HCT116 (cell line): ENCODE results near the gene CHRND. TPM values are rescaled to one million over a fixed set of nuclear protein-coding genes. Genes with fewer than 3 reads are reported as not detected.

Experiments used
- ATAC-seq: fragments of 200-7000 bp; cut with Tn5 transposase; 2 replicates; pipeline ENCODE4 v1.9.1; 2020; ENCODE audit warnings: mild to moderate bottlenecking, moderate library complexity
- BruUV-seq: library from RNA; stranded (reverse); fragments of 400-500 nt; replicated peaks from 2 replicates; lab custom pipeline; 2021; lab: Mats Ljungman, UMichigan
- CTCF ChIA-PET: fragments of 300-600 bp; sonication (Branson Sonifier 250); formaldehyde crosslinking; loops from one replicate; lab custom pipeline; 2021; ENCODE audit warnings: antibody characterized with exemption; lab: Charles Lee
- POLR2A ChIA-PET: fragments of 300-600, 350-600 bp; sonication (Branson Sonifier 250); formaldehyde crosslinking; loops from one replicate; lab custom pipeline; 2021; ENCODE audit warnings: antibody characterized with exemption; lab: Charles Lee
- RAD21 ChIA-PET, 2 experiments: fragments of 300-600 bp; sonication (Branson Sonifier 250); formaldehyde crosslinking; loops; one replicate each; lab custom pipeline; 2023; ENCODE audit warnings: low total read pairs in 2 of 2; ENCODE audit not compliant: uncharacterized antibody in 2 of 2, unreplicated experiment in 2 of 2, low non-redundant PET in 1 of 2; lab: Charles Lee
- DNase-seq: peaks from one replicate; pipeline ENCODE4 v3.0.0-alpha.2; 2010; ENCODE audit warnings: low read depth, low spot score
- H2AFZ ChIP-seq: fragments of 200-600 bp; shearing (Covaris generic), sonication (generic); 2 replicates; pipeline ENCODE4 v1.6.1; 2017; ENCODE audit warnings: low read depth, mixed run types, mixed read lengths, antibody characterized with exemption, low read length; ENCODE audit not compliant: poor library complexity, severe bottlenecking
- H3K27ac ChIP-seq: 2 replicates; pipeline ENCODE4 v1.5.1; 2012; ENCODE audit warnings: low read depth, low read length
- H3K27me3 ChIP-seq: fragments of 200-600 bp; sonication (generic); 2 replicates; pipeline ENCODE4 v1.6.1; 2016; ENCODE audit warnings: mixed run types, low read length, mixed read lengths; ENCODE audit not compliant: insufficient read depth
- H3K36me3 ChIP-seq, 2 experiments: fragments of 200-500 bp in 1 of 2; fragments of 200-600 bp in 1 of 2; sonication (Bioruptor generic) in 1 of 2; sonication (generic) in 1 of 2; 2 replicates each; pipeline versions ENCODE4 v1.5.1 to v1.6.1; 2014 to 2016; ENCODE audit warnings: low read length in 2 of 2, inconsistent platforms in 1 of 2, mixed read lengths in 1 of 2, mixed run types in 1 of 2; ENCODE audit not compliant: insufficient read depth in 2 of 2, control insufficient read depth in 1 of 2
- H3K4me1 ChIP-seq, 2 experiments: fragments of 200-600 bp in 1 of 2; sonication (generic) in 1 of 2; 2 replicates each; pipeline versions ENCODE4 v1.5.1 to v1.6.1; 2012 to 2017; ENCODE audit warnings: low read length in 2 of 2, inconsistent platforms in 1 of 2, mild to moderate bottlenecking in 1 of 2, mixed read lengths in 1 of 2, mixed run types in 1 of 2, moderate library complexity in 1 of 2; ENCODE audit not compliant: insufficient read depth in 2 of 2, control insufficient read depth in 1 of 2
- H3K4me2 ChIP-seq: fragments of 200-600 bp; sonication (generic); 2 replicates; pipeline ENCODE4 v1.6.1; 2017; ENCODE audit warnings: mixed run types, low read length, mixed read lengths
- H3K4me3 ChIP-seq, 2 experiments: fragments of 200-600 bp in 1 of 2; sonication (generic) in 1 of 2; replicated peaks in 1 of 2; 2 replicates each; pipeline ENCODE4 v1.5.1; 2011 to 2016; ENCODE audit warnings: low read length in 2 of 2, control low read depth in 1 of 2, low read depth in 1 of 2, mild to moderate bottlenecking in 1 of 2, mixed read lengths in 1 of 2, mixed run types in 1 of 2
- H3K79me2 ChIP-seq: fragments of 200-600 bp; sonication (generic); 2 replicates; pipeline ENCODE4 v1.6.1; 2017; ENCODE audit warnings: mild to moderate bottlenecking, mixed run types, low read length, moderate library complexity, mixed read lengths; ENCODE audit not compliant: insufficient read depth
- H3K9ac ChIP-seq: fragments of 200-600 bp; sonication (generic); 2 replicates; pipeline ENCODE4 v1.6.1; 2016; ENCODE audit warnings: low read length, mixed read lengths
- H3K9me2 ChIP-seq: fragments of 200-600 bp; sonication (generic), shearing (Covaris generic); 2 replicates; pipeline ENCODE4 v1.6.1; 2017; ENCODE audit warnings: mixed run types, mild to moderate bottlenecking, moderate library complexity; ENCODE audit not compliant: insufficient read depth
- H3K9me3 ChIP-seq, 2 experiments: fragments of 200-500 bp in 1 of 2; fragments of 200-600 bp in 1 of 2; sonication (Bioruptor generic) in 1 of 2; sonication (generic) in 1 of 2; 2 replicates each; pipeline ENCODE4 v1.6.1; 2014 to 2017; ENCODE audit warnings: low read length in 2 of 2, mixed read lengths in 2 of 2, inconsistent platforms in 1 of 2, low read depth in 1 of 2, mild to moderate bottlenecking in 1 of 2, mixed run types in 1 of 2, moderate library complexity in 1 of 2; ENCODE audit not compliant: control insufficient read depth in 1 of 2, insufficient read depth in 1 of 2
- H4K20me1 ChIP-seq: fragments of 200-600 bp; sonication (generic), shearing (Covaris generic); 2 replicates; pipeline ENCODE4 v1.6.1; 2017; ENCODE audit warnings: mixed run types, mild to moderate bottlenecking, moderate library complexity; ENCODE audit not compliant: insufficient read depth
- JUND ChIP-seq: IDR thresholded peaks from 2 replicates; pipeline ENCODE4 v1.6.1; 2012
- intact Hi-C: fragments of 100-400 bp; cut with micrococcal nuclease; formaldehyde crosslinking; loops from 2 replicates; pipeline ENCODE4 v1.10.0; 2022
- total RNA-seq: library from RNA; stranded (reverse); gene quantifications from one replicate; pipeline ENCODE4 v1.2.1, GENCODE V29; 2021; ENCODE audit not compliant: unreplicated experiment
- TF ChIP-seq, protein P1 (sequence below): IDR thresholded peaks from 2 replicates; pipeline ENCODE4 v1.6.1; 2011; ENCODE audit warnings: mild to moderate bottlenecking, low read length, moderate library complexity; ENCODE audit not compliant: insufficient replicate concordance; ENCODE audit errors: extremely low read depth
- TF ChIP-seq, protein P2 (sequence below), 3 experiments: fragments of 200-600 bp in 1 of 3; sonication (generic) in 1 of 3; IDR thresholded peaks in 2 of 3; conservative IDR thresholded peaks in 1 of 3; 2 replicates each; pipeline ENCODE4 v1.5.1; 2012 to 2017; ENCODE audit warnings: low read depth in 2 of 3, low read length in 2 of 3, antibody characterized with exemption in 1 of 3, borderline replicate concordance in 1 of 3, control low read depth in 1 of 3, mild to moderate bottlenecking in 1 of 3, mixed read lengths in 1 of 3, mixed run types in 1 of 3, moderate library complexity in 1 of 3; ENCODE audit not compliant: insufficient read depth in 1 of 3

The CHRND gene
- total RNA-seq, 1 experiment from 2014 or later = not detected

DNA sequence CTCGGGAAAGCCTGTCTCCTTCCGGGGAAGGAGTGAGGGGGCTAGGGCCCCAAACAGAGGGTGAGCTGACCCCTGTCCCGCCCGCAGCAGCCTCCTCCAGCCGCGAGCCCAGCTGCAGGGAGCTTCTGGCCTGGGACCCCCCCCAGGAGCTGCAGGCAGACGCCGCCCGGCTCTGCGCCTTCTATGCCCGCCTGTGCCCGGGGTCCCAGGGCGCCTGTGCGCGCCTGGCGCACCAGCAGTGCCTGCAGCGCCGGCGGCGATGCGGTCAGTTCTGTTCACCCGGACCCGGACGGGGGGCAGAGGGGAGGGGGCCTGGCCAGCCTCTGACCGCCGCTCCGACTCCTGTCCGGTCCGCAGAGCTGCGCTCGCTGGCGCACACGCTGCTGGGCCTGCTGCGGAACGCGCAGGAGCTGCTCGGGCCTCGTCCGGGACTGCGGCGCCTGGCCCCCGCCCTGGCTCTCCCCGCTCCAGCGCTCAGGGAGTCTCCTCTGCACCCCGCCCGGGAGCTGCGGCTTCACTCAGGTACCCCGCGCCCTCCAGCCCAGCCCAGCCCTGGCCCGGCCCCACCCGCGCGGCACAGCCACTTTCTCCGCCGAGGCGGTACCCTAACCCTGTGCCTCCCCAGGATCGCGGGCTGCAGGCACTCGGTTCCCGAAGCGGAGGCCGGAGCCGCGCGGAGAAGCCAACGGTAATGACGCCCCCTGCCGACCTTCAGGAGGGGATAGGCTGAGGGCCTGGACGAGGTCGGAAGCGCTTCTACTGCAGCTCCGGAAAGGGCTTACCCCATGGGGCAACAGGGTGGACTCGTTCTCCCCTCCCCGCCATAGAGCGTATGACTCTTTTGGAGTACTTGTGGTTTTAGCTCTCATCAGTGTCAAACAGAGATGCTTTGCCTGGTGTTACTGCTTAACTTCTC, 2.0 kb upstream of the CHRND start:
- intact Hi-C loops = loop anchor here (10.0 kb wide), 1 partner anchor 179 kb away; no protein-coding TSS in a partner anchor
- Histone ChIP-seq H4K20me1 (no peaks in the 10 kb centered on the region), H3K36me3 (no peaks in the 10 kb centered on the region), H3K9ac (no peak overlapping the region), H2AFZ (no peak overlapping the region), H3K27ac (no peak overlapping the region), H3K4me2 (peak overlapping the region; percentile 56), H3K27me3 (no peaks in the 10 kb centered on the region), H3K4me1 (peaks cover 0 to 6% of the 10 kb centered on the region in 2 experiments; a peak in 1 of 4 replicates), H3K9me2 (no peaks in the 10 kb centered on the region), H3K4me3 (0 out of 4 replicates have a peak overlapping the region, but pooled peaks have one; percentile 9 to 16), H3K79me2 (no peaks in the 10 kb centered on the region), H3K9me3 (no peaks in the 10 kb centered on the region)
- ATAC-seq (peak; percentile 65), DNase-seq (no peak)
- ChIA-PET CTCF (no interaction called here), RAD21 (no interaction called here), POLR2A (no interaction called here)
- BruUV-seq = no TSS peak
- TF ChIP-seq, protein P1, sequence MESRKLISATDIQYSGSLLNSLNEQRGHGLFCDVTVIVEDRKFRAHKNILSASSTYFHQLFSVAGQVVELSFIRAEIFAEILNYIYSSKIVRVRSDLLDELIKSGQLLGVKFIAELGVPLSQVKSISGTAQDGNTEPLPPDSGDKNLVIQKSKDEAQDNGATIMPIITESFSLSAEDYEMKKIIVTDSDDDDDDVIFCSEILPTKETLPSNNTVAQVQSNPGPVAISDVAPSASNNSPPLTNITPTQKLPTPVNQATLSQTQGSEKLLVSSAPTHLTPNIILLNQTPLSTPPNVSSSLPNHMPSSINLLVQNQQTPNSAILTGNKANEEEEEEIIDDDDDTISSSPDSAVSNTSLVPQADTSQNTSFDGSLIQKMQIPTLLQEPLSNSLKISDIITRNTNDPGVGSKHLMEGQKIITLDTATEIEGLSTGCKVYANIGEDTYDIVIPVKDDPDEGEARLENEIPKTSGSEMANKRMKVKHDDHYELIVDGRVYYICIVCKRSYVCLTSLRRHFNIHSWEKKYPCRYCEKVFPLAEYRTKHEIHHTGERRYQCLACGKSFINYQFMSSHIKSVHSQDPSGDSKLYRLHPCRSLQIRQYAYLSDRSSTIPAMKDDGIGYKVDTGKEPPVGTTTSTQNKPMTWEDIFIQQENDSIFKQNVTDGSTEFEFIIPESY = no peak
- TF ChIP-seq JUND = no peak
- TF ChIP-seq, protein P2, sequence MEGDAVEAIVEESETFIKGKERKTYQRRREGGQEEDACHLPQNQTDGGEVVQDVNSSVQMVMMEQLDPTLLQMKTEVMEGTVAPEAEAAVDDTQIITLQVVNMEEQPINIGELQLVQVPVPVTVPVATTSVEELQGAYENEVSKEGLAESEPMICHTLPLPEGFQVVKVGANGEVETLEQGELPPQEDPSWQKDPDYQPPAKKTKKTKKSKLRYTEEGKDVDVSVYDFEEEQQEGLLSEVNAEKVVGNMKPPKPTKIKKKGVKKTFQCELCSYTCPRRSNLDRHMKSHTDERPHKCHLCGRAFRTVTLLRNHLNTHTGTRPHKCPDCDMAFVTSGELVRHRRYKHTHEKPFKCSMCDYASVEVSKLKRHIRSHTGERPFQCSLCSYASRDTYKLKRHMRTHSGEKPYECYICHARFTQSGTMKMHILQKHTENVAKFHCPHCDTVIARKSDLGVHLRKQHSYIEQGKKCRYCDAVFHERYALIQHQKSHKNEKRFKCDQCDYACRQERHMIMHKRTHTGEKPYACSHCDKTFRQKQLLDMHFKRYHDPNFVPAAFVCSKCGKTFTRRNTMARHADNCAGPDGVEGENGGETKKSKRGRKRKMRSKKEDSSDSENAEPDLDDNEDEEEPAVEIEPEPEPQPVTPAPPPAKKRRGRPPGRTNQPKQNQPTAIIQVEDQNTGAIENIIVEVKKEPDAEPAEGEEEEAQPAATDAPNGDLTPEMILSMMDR (IDR thresholded peaks at IDR 0.05 in 2 of 3, conservative IDR thresholded peaks at IDR 0.05 in 1 of 3; ENCODE audit: borderline replicate concordance in 1 of 3, insufficient read depth in 1 of 3, low read depth in 2 of 3, low read length in 2 of 3) = 0 out of 6 replicates have a peak, but pooled peaks of 2 of the 3 experiments have one; percentile 10 to 15
